GM21825 (cell line): ENCODE results near the gene CCDC88B.

ENCODE experiments used
- ATAC-seq: cut with Tn5 transposase; IDR thresholded peaks from one replicate; pipeline ENCODE4 v1.9.1; 2021; ENCODE audit warnings: mild to moderate bottlenecking, moderate library complexity; ENCODE audit not compliant: unreplicated experiment

CCDC88B gene

DNA sequence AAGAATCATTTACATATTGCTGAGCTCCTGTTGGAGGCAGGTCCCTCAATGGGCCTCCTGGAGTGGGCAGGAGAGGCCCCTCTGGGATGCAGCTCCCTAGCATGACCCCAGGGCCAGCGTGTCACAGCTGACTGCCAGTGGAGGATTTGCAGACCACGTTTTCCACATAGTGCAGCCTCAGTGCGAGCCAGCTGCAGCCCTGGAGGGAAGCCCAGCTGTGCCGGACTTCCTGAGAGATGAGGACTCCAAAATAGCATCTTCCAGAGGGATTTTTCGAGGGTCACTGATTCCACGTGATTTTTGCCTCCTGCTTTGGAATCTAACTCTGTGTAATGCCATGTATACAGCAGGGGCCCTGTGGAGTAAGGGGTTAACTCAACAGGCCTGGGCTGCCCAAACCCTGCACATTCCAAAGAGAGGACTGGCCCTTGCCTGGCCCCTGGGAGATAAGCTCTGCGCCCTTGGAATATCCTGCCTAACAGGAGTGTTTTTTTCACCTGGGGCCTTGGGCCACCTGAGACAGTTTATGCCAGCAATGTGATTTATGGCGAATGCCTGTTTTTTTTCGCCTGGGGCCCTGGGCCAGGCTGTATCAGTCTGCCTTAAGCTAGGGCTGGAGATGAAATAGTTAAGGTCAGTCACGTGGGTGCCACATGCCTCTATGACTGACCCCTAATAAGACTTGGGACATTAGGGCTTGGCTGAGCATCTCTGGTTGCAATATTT is 66.4 kb downstream of the CCDC88B start:
- ATAC-seq: no peak
